ENCODE measurements around the gene CDH13. TPM values are rescaled to one million over a fixed set of nuclear protein-coding genes. Genes with fewer than 3 reads are reported as not detected.
A peak's percentile ranks its signal among the peaks of the same experiment; 100 is the strongest.

Gene CDH13
- total RNA-seq (2021): 1.3 and 2.1 TPM in 2 replicates
- percentile 25 among the genes with signal in this experiment for Bru-seq, nascent RNA
- BruChase-seq, experiment 1, labeled RNA remaining after a 2-hour chase: percentile 23 among the genes with signal in this experiment
- percentile 24 among the genes with signal in this experiment for BruChase-seq, experiment 2, labeled RNA remaining after a 6-hour chase
- long read RNA-seq, partial matches to known transcripts: 1 of 5 reads
- long read RNA-seq, other reads (novel, unspliced or antisense): 4 of 5 reads

GRCh38 chr16:82626791-82627261 lies at the start of gene CDH13:
Gene CDH13 (plus strand): TSS chr16:82626969.
- Histone ChIP-seq H3K27ac (ENCODE audit: low read depth, low read length, poor library complexity, severe bottlenecking) (no peak within 1 kb of the TSS), H3K27me3 (replicated peaks; ENCODE audit: insufficient read depth, low read depth, low read length, poor library complexity) (peaks cover 88% of the 10 kb centered on the region), H3K4me1 (ENCODE audit: insufficient read depth, low read length, poor library complexity, severe bottlenecking) (no peaks in the 10 kb centered on the region), H3K4me3 (ENCODE audit: low read depth, low read length, poor library complexity, severe bottlenecking) (peak within 1 kb of the TSS; percentile 28), H3K9me3 (ENCODE audit: low read depth, low read length, poor library complexity, severe bottlenecking) (no peaks in the 10 kb centered on the region), H3K36me3 (ENCODE audit: insufficient read depth, low read length, poor library complexity, severe bottlenecking) (no peaks in the 10 kb centered on the region)
- TF ChIP-seq CTCF (conservative IDR thresholded peaks at IDR 0.05; ENCODE audit: low read depth, low read length) (no peak), EZH2 (IDR thresholded peaks at IDR 0.05; ENCODE audit: borderline replicate concordance, low read depth, low read length, poor library complexity, severe bottlenecking) (peak; percentile 76)
- DNase-seq (ENCODE audit: low spot score): peak; percentile 15
- CTCF ChIA-PET: no interaction called here
- POLR2A ChIA-PET (ENCODE audit: low non-redundant PET): no interaction called here
- intact Hi-C loops (cut with micrococcal nuclease; ENCODE audit: unreplicated experiment): no loop called here
- no TSS peak for BruUV-seq (replicated peaks)

GRCh38 chr16:82580298-82580890 lies 46.4 kb upstream of the CDH13 start:
- ChIA-PET CTCF (interaction anchor here (0.7 kb wide), 1 partner anchor 317 kb away, joined by 3 read pairs; no protein-coding TSS in a partner anchor), POLR2A (ENCODE audit: low non-redundant PET) (no interaction called here)
- Histone ChIP-seq H3K27me3 (replicated peaks; ENCODE audit: insufficient read depth, low read depth, low read length, poor library complexity) (peaks cover 8% of the 10 kb centered on the region), H3K9me3 (ENCODE audit: low read depth, low read length, poor library complexity, severe bottlenecking) (no peaks in the 10 kb centered on the region), H3K4me1 (ENCODE audit: insufficient read depth, low read length, poor library complexity, severe bottlenecking) (no peaks in the 10 kb centered on the region), H3K4me3 (ENCODE audit: low read depth, low read length, poor library complexity, severe bottlenecking) (no peak overlapping the region), H3K27ac (ENCODE audit: low read depth, low read length, poor library complexity, severe bottlenecking) (no peak overlapping the region), H3K36me3 (ENCODE audit: insufficient read depth, low read length, poor library complexity, severe bottlenecking) (no peaks in the 10 kb centered on the region)
- no TSS peak for BruUV-seq (replicated peaks)
- peak; percentile 20 for DNase-seq (ENCODE audit: low spot score)
- peak; percentile 44 for TF ChIP-seq CTCF (conservative IDR thresholded peaks at IDR 0.05; ENCODE audit: low read depth, low read length)
- TF ChIP-seq EZH2 (IDR thresholded peaks at IDR 0.05; ENCODE audit: borderline replicate concordance, low read depth, low read length, poor library complexity, severe bottlenecking): no peak
- intact Hi-C loops (cut with micrococcal nuclease; ENCODE audit: unreplicated experiment): no loop called here

GRCh38 chr16:82582975-82583374 lies 43.8 kb upstream of the CDH13 start:
- ChIA-PET POLR2A (ENCODE audit: low non-redundant PET) (no interaction called here), CTCF (no interaction called here)
- BruUV-seq (replicated peaks): no TSS peak

More at GRCh38 chr16:82582975-82583374, 43.8 kb upstream of the CDH13 start:
- Histone ChIP-seq H3K27me3 (replicated peaks; ENCODE audit: insufficient read depth, low read depth, low read length, poor library complexity) (peaks cover 10% of the 10 kb centered on the region), H3K27ac (ENCODE audit: low read depth, low read length, poor library complexity, severe bottlenecking) (no peak overlapping the region), H3K36me3 (ENCODE audit: insufficient read depth, low read length, poor library complexity, severe bottlenecking) (no peaks in the 10 kb centered on the region), H3K9me3 (ENCODE audit: low read depth, low read length, poor library complexity, severe bottlenecking) (no peaks in the 10 kb centered on the region), H3K4me3 (ENCODE audit: low read depth, low read length, poor library complexity, severe bottlenecking) (no peak overlapping the region), H3K4me1 (ENCODE audit: insufficient read depth, low read length, poor library complexity, severe bottlenecking) (no peaks in the 10 kb centered on the region)
- intact Hi-C loops (cut with micrococcal nuclease; ENCODE audit: unreplicated experiment): no loop called here
- TF ChIP-seq CTCF (conservative IDR thresholded peaks at IDR 0.05; ENCODE audit: low read depth, low read length): no peak
- no peak for TF ChIP-seq EZH2 (IDR thresholded peaks at IDR 0.05; ENCODE audit: borderline replicate concordance, low read depth, low read length, poor library complexity, severe bottlenecking)
- DNase-seq (ENCODE audit: low spot score): no peak

All from A673 (cell line).